Adrenal gland (tissue), 5 donors: ENCODE results near the gene SYNPO.

Experiments used
- CTCF ChIP-seq, 6 experiments: fragments of 450-650 bp in 4 of 6; fragments of 200-600 bp in 2 of 6; sonication (generic) in 1 of 6; IDR thresholded peaks; 1 replicate in 5 of 6; 2 replicates in 1 of 6; pipeline versions ENCODE4 v1.5.1 to v1.8.0; 2016 to 2021; ENCODE audit warnings: antibody characterized with exemption in 6 of 6, mild to moderate bottlenecking in 2 of 6, moderate library complexity in 1 of 6
- POLR2A ChIP-seq, 2 donors: fragments of 450-650 bp; IDR thresholded peaks; one replicate each; pipeline ENCODE4 v1.6.1; 2017; ENCODE audit warnings: antibody characterized with exemption in 2 of 2, mild to moderate bottlenecking in 2 of 2, moderate library complexity in 1 of 2
- donor health status: DM: no; HTN: no; CAD: no.

GRCh38 chr5:150606476-150606875, 34.0 kb upstream of the SYNPO start:
- no peak for TF ChIP-seq CTCF (IDR thresholded peaks at IDR 0.05)
- no peak for TF ChIP-seq POLR2A (IDR thresholded peaks at IDR 0.05)
